Neural progenitor cell (in vitro differentiated cells): ENCODE data around the gene PLAGL1.

Source experiments
- CTCF ChIP-seq: fragments of 200-600 bp; sonication (generic); IDR thresholded peaks from 2 replicates; pipeline ENCODE4 v1.5.1; 2017; ENCODE audit warnings: antibody characterized with exemption, mild to moderate bottlenecking
- EZH2 ChIP-seq: fragments of 200-600 bp; sonication (generic); IDR thresholded peaks from 2 replicates; pipeline ENCODE4 v1.6.1; 2017; ENCODE audit warnings: antibody characterized with exemption, mild to moderate bottlenecking, moderate library complexity
- EZH2phosphoT487 ChIP-seq: fragments of 200-600 bp; sonication (generic); IDR thresholded peaks from 2 replicates; pipeline ENCODE4 v1.6.1; 2017; ENCODE audit warnings: antibody characterized with exemption

- TF ChIP-seq CTCF (no peak), EZH2phosphoT487 (no peak), EZH2 (no peak)
Measured at GRCh38 chr6:143950875-143951274, 57.2 kb downstream of the PLAGL1 start.
